Activated T-cell treated with anti-CD3 and anti-CD28 coated beads for 1 hour (primary cell): ENCODE results near the gene SELP.

Experiments
- DNase-seq: peaks from one replicate; pipeline ENCODE4 v3.0.0-alpha.2; 2020; ENCODE audit warnings: low read depth

The SELP gene

DNA sequence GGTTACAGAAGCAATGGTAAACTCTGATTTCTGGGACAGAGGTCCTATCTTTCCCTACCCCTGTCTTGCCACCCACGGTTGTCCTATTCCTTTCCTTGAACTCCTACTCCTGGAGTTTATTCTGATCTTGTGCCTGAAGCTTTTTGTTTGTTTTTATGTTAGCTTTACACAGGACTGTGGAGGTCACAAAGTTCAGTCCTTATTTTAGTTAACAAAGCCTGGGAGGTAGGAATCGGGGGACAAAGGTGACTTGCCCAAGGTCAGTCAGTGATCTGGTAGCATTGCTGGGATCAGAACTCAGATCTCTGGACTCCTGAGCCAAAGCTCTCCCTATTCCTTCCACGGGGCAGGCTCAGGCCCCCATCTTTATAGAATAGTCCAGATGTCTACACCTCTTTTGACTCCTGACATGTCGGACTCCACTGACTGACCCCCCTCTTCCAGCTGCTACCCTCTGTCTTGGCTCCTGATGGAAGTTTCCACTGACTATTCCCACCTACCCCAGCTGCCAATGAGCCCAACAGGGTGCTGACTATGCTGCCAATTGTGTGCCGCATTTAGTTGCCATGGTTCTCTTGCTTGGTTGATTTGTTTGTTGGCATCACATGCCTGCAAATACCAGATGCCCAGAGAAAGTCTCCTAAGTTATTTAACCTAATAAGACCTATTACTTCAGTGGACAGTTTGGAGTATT lies 53.5 kb downstream of the SELP start:
- no peak for DNase-seq

DNA sequence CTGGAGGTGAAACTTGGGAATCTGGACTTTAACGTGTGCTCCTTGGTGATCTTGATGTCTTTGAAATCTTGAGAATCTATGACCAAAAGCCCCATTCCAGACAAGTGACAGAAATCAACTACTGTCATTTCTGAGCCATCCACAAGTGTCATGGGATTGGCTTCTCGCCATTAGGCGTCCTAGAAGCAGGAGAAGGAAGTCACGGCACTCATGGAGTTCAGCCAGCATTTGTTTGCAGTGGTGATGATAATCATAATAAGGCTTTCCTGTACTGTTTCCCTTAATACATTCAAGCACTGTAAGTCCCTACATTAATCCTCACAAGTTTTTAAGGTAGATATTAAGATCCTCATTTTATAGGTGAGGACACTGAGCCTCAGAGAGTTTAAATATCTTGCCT lies 55.6 kb downstream of the SELP start:
- no peak for DNase-seq

DNA sequence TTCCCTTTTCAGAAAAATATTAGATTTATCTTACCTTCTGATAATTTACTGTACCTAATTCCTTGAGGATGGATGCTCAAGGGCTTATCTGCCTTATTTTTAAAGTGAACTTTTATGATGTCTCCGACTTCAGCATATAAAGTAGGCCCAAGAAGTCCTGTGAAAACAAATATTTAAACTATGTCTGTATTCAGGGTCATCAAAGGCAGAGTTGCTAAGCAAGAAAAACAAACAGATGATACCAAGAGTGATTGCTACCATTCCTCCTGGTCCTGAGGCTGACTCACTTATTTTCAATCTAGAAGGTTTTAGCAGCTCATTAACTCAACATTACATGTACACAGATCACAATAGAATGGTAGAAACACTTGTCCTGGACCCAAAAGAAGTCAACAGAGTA lies 57.7 kb downstream of the SELP start:
- no peak for DNase-seq

DNA sequence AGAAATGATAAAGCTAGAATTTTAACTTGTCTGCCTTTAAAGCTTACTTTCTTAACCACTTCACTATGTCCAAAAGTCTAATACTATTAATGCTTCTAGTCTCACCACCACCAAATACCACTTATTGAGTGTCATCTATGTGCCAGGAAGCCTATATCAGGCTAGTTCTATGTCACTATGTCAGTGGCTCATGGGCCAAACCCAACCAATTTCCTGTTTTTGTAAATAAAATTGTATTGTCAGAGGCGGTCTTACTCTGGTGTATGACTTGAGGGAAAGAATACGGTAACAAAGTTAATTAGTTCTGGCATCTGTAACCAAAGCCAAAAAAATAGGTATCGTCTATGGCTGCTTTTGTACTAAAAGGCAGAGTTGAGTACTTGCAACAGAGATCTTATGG lies 58.5 kb downstream of the SELP start:
- no peak for DNase-seq

DNA sequence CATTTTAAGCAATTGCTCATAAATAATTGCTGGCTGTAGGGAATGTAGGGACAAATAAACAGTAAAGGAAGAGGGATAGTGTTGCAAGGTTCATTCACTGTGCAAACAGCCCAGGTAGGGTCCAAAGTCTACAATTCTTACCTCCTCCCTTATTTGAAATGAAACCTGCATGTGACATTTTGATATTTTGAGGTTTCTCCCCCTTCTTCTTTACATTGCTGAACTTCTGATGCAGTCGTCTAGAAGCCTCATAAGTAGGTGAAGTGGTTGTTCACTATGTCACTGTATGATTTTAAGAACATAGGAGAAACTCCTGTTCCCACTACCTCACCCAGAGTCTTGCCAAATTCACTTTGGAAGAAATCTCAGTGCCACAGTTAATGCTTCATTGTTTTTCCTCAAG lies 59.8 kb downstream of the SELP start:
- no peak for DNase-seq

DNA sequence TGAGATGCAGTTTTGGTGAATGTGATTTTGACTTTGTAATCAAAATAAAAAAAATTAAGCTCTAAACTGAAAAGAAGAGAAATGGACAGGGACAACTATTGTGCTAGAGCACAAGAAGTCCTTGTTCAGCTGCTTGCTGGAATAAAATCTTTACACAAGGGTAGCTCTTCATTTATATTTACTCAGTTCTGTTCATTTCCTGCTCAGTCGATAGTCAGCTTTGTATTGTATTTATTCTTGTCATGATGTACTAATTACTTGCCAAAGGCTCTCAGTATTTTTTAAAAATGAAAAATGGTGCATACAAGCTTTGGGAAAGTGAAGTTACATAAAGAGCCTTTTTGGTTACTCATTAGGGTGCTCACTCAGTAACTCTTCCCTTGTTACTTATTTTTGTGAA lies 61.4 kb downstream of the SELP start:
- no peak for DNase-seq

DNA sequence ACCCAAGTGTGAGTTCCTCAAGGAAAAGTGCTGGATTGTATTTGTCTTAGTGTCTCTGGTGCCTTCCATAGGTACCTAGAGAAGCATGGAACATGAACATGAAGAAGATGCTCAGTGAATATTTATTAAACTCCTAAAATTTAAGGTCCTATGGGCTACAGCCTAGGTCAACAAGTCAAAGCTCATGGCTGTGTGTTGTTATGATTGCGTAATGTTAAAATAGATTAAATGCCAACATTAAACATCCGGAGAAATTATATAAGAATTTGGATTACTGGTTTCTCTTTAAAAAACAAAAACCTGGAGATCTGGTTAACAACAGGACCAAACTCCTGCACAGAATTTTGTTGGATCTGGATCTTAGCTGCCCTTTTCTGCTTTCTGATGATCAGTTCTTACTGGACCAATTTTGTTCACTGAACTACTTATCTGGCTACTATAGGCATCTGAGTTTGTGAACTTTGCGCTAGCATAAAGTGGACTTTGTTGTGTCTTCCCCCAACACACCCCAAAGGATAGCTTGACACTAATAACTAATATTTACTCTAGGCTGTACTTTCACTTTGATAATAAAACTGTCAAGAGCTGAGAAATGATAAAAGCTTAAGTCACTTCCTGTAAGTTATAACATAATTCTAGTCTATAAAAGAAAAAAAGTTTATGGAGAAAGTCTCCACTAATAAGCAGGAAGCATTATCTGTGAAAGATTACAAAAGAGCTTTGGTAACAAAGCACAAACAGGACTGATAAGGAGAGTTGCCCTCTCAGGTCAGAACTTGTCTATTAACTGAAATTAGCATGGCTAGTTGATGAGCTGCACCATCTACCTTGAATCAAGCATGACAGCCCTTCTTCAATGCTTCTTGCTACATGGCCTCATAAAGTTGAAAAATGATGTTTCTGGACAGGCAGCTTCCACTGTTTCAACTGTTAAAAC lies 64.3 kb downstream of the SELP start:
- no peak for DNase-seq

DNA sequence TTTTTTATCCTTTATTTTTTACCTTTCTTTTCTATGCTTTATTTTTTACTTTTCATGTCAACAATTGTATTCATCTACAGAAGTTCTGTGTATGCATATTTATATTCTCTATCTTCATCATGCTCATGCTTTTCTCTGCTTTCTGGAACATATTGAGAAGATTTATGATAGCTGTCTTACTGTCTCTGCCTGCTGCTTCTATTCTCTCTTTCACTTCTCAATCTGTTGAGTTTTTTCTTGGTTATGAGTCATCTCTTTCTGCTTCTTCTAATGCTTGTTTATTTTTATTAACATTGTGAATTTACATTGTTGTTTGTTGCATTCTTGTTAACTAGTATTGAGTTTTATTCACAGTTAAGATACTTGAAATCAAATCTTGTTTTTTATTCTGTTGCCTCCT lies 66.3 kb downstream of the SELP start:
- DNase-seq, result no peak

DNA sequence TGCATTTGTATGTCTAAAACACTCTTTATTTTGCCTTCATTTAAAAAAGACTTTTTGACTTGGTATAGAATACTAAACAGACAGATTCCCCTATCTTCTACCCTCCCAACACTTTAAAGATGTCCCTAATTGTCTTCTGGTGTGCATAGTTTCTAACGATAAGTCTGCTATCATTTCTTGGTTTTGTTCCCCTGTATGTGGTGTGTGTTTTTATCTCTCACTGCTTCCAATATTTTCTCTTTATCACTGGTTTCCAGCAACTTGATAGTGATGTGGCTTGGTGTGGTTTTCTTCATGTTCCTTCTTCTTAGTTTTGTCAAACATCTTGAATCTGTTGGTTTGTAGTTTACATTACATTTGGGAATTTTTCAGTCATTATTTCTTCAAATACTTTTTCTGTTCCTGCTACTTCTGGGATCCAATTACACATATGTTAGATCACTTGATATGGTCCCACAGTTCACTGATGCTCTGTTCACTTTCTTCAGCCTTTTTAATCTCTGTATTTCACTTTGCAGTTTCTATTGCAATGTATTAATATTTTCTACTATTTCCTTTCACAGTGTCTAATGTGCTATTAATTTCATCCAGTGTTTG lies 66.8 kb downstream of the SELP start:
- no peak for DNase-seq

DNA sequence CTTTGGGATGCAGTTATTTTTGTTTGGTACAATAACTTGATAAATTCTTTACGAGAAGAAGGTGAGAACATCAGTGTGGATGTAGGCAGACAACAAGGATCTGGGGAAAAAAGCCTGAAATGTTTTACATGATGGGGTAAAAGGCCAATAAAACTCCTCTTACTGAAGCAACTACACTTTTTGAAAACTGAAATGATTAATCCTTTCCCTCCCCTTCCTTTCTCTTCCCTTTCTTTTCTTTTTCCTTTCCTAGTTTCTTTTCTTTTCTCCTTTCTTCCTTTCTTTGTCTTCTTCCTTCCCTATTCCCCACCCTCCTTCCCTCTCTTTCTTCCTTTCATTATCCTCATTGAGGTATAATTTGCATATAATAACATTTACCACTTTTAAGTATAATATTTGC lies 68.2 kb downstream of the SELP start:
- no peak for DNase-seq

DNA sequence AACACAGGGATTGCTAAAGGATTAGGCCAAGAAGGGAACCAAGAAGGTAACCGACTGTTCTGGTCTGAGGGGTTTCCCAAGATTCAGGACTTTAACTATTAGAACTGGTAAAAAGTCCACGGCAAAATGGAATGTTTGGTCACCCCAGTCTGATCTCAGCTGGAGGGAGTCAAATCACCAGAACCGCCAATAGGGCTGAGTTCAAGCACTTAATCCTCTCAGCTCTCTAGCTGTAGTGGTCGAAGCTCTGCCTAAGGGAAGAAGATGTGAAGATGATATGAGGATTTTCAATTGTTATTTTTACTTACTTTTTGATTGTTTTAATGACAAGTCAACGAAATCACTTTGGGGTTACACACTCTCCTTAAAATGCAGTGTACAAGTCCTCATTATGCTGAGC lies 72.8 kb downstream of the SELP start:
- DNase-seq, result no peak

DNA sequence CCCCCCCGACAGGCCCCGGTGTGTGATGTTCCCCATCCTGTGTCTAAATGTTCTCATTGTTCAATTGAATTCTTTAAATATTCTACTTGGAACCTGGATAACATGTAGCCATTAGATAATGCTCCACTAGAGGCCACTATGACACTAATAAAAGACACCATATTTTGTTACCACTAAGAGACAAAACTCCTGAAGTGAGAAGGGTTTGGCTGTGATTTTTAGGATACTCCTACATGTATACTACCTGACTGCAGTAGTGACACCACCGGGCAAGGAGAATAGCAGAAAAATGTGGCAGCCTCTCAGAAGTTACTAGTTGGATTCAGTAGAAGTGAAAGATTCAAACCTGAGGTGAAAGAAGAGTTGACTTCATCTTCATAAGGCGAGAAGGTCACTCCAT lies 79.6 kb downstream of the SELP start:
- no peak for DNase-seq

DNA sequence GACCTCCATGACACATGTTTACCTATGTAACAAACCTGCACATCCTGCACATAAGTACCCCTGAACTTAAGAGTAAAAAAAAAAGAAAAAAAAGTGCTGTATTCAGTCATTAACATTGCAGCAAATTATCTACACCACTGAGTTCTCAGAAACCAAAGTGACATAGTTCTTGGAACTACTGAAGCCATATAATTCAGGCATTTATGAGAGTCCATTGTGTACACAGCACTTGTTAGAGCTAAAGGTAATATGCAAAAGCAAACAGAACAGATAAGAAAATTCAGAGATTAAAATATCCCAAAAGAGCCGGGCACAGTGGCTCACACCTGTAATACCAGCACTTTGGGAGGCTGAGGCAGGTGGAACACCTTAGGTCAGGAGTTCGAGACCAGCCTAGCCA lies 81.6 kb downstream of the SELP start:
- no peak for DNase-seq

DNA sequence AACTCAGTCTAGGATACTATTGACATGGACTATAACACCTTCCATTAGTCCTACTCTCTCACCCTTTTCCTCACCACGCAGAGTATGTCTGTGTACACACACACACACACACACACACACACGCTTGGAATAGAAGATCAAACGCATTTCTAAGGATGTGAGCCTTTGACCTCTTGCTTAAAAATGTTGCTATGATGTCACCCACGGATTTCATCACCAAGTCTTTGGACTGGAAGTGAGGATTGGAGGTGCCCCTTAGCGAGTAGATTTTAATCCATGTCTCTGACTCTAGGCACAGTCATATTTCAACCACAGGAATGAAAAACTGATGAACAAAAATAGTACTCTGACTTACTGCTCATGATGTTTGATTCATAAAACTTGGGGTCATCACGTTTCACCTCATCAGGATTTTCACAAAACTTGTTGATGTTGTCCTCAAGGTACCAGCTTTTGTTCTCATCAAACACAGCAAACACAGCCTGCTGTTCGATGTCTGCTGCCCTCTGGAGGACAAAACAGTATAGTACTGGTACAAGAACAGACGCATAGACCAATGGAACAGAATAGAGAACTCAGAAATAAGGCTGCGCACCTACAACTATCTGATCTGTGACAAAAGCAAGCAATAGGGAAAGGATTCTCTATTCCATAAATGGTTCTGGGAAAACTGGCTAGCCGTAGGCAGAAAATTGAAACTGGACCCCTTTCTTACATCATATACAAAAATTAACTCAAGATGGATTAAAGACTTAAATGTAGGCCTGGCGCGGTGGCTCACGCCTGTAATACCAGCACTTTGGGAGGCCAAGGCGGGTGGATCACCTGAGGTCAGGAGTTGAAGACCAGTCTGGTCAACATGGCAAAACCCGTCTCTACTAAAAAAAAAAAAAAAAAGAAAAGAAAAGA lies 83.6 kb downstream of the SELP start:
- DNase-seq, result peak; percentile 20

DNA sequence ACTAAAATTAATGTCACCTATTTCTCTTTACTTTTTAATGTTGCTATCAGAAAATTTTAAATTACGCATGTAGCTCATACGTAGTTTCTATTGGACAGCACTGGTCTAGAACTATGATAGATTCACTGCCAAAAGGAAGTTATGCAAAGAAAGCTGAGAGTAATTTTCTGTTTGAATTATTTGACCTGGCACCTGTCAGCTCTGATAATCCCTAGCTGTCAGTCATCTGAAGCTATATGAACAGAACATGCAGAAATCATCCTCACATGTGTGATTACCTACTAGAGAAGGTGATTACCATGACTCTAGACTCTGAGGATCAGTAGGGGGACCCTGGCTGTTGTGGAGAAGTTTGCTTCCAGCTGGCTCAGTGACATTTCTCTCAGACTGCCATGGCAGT lies 84.5 kb downstream of the SELP start:
- DNase-seq, result no peak

DNA sequence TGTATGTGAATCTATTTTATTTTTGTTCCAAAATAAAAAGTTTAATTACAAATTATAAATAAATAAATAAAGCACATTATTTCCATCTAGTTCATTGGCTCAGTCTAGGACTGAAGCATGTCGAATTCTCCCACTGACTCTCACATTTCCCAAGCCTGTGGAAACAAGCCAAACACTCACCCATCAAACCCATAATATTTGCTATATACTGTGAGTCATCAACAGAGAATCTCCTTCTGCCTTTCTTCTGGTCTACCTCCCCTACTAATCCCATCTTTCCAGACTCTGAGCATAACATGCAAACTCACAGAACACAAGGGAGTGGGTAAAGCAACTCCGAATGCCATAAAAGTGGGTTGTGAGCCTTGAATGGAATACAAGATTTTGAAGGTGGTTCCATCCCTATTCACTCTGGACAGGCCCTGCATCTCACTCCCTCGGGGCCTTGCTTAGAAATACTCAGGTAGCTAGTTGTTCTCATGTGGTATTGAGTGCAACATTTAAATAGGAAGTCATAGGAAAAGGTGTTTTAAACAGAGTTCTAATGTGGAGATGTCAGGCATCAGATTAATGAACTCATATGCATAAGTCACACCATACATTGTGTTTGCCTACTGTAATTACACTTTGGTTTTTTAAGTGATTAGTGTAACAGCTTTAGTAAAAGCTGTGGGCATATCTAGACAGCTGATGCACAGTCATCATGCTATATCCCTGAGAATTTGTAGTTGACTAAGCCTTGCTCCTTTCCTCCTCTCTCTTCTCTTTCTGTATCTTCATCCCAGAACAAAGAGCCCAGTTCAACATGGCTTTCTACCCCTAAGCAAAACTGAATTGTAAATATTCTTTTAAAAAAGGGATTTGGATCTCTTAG lies 90.7 kb downstream of the SELP start:
- no peak for DNase-seq
